Fibroblast of the conjunctiva (primary cell): ENCODE measurements around the gene C10orf120.

ENCODE experiments used
- DNase-seq: peaks from one replicate; pipeline ENCODE4 v3.0.0-alpha.2; 2010; ENCODE audit warnings: low read depth

Gene C10orf120

GRCh38 chr10:122699796-122700455 lies at the start of gene C10orf120:
Gene C10orf120, minus strand, starts transcription at chr10:122699846. Its CDS starts 56 bp downstream, at chr10:122699790.
- DNase-seq = no peak

- no peak for DNase-seq
These were observed 48.9 kb upstream of the C10orf120 start for GRCh38 chr10:122748496-122748895.

- DNase-seq = no peak
These were observed 46.8 kb upstream of the C10orf120 start for GRCh38 chr10:122746408-122746807.

- DNase-seq = no peak
These were observed 44.6 kb upstream of the C10orf120 start for GRCh38 chr10:122744257-122744656.

DNA sequence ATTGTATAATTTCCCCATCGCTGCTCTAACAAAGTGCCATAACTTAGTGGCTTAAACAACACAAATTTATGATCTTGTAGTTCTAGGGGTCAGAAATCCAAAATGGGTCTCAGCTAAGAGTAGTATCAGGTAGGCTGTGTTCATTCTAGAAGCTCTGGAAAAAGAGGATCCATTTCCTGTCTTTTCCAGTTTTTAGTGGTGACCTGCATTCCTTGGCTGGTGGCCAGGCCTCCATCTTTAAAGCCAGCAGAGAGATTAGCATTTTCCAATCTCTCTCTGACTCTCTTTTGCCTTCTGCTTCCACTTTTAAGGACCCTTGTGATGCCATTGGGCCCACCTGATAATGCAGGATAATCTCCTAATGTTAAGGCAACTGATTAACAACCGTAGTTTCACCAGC lies 41.0 kb upstream of the C10orf120 start:
- DNase-seq = no peak

- no peak for DNase-seq
These were observed 38.4 kb upstream of the C10orf120 start for GRCh38 chr10:122738031-122738430.

- no peak for DNase-seq
These were observed 34.5 kb upstream of the C10orf120 start for GRCh38 chr10:122733931-122734665.

DNA sequence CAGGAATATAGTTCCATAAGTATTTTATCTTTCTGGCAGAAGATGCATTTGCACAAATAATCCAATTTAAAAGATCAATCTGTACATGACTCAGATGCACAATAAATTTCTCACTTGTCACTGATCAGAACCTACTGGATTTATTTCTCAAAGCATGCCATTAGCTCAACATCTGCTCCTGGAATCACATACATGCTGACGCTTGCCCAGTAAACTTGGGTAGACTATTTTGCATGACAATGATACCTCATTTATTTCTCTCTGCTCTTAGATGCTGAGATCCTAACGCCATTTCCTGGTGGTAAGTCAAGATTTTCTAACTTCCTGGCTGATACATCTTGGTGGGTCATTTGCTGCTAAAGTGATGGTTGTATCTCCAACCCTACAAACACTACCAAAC lies 33.8 kb upstream of the C10orf120 start:
- no peak for DNase-seq

GRCh38 chr10:122730238-122730637 lies 30.6 kb upstream of the C10orf120 start:
- DNase-seq = no peak

DNA sequence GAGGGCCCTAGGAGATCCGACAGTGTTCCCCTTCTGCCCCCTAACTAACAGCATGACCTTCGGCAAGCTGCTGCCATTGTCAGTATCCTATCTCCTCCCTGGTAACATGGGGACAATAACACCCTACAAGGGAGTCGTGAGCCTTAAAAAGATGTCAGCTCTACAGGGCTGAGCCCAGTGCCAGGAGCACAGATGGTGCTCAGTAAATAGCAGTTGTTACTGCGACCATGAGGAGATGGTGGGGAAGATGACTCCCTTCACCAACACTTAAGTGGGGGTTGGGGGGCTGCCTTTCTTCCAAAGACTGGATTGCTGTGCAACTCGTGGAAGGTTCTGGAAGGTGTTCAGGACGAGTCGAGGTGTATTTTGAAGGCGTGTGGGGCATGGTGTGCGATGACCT lies 29.5 kb upstream of the C10orf120 start:
- DNase-seq = no peak

DNA sequence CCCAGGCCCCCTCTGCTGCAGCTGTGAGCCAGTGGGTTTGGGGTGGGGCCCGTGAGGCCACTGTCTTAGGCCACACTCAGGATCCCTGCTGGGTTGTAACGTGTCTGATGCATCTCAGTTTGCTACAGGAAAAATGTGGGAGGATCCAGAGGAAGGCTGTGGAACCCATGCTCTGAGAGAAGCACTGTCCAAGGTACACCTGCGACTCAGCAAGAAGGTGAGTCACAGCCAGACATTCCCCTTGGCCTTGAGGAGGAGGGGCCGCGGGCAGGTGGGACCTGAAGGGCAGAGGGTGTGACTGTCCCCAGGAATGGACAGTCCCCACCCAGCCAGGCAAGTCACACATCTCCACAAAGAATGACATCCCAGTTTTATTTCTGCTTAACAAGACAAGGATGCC lies 27.8 kb upstream of the C10orf120 start:
- DNase-seq = no peak

DNA sequence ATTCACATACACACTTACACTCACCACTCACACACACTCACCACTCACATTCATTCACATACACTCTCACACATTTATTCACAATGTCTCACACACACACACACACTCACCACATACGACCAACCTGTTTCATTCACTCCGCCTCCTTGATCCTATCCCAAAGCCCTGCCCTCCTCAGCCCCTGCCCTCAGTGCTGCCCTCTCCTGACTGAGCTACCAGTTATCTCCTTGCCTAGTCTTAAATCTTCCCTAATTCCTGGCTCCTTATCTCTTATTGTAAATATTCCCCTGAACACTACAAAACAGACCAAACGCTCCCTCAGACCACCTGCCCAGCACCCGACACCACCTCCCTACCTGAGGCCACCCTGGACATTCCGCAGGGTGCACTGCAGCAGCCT lies 26.1 kb upstream of the C10orf120 start:
- DNase-seq = no peak

DNA sequence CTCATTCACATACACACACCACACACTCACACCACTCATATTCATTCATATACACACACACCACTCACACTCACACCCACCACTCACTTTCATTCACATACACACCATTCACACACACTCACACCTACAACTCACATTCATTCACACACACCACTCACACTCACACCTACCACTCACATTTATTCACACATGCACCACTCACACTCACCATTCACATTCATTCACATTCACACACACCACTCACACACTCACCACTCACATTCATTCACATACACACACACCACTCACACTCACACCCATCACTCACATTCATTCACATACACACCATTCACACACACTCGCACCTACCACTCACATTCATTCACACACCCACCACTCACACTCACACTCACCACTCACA lies 25.4 kb upstream of the C10orf120 start:
- no peak for DNase-seq

- DNase-seq = no peak
These were observed 21.5 kb upstream of the C10orf120 start for GRCh38 chr10:122721111-122721510.

DNA sequence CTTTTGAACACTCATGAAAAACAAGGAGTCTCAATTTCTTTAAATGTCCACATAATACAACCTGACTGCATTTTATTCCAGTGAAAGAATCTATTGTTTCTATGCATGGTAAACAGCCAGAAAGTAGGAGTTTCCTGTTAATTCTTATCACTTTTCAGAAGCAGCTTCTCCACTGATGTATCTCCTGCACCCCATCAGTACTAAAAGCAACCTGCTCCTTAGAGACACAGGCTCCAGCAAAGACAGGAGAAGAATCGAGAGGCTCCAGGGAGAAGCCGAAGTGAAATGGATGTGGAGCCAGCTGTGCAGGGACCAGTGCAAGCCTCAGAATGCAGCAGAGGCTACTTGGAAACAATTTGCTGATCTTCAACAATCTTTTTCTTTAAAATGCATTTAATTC lies 16.4 kb upstream of the C10orf120 start:
- DNase-seq = no peak

GRCh38 chr10:122715576-122715975 lies 15.9 kb upstream of the C10orf120 start:
- DNase-seq = no peak

DNA sequence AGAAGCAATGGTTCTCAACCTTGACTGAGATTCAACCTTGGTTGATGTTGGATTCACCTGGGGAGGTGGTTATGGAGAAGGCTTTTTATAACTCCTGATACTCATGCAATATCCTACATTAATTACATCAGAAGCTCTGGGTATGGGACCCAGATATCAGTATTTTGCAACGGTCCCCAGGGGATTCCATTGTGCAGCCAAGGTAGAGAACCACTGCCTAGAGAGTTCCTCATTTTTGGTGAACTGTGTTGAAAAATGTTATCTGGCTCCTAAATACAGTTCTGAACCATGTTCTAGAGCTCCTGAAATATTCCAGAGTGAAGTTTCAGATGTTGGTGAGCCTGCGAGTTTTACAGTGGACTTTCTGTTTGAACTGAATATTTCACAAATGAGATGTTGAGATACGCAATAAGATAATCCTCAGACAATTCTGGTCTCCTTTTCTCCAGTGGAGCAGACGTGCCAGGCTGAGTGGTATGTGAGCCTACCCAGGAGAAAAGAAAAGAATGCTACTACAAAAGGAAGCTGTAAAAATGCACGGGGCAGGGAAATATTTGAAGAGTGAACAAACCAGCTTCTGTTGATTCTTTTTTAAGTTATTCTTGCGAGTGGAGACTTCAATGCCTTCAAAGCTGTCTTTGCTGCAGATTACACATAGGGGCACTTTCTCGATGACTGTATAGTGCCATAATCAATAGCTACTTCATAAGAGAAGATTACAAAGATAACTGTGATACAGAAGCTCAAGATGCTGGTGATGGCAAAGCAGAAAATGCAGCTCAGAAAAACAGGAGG lies 13.6 kb upstream of the C10orf120 start:
- DNase-seq = no peak

GRCh38 chr10:122710576-122710975 lies 10.9 kb upstream of the C10orf120 start:
- no peak for DNase-seq

GRCh38 chr10:122709971-122710370 lies 10.3 kb upstream of the C10orf120 start:
- DNase-seq = no peak

DNA sequence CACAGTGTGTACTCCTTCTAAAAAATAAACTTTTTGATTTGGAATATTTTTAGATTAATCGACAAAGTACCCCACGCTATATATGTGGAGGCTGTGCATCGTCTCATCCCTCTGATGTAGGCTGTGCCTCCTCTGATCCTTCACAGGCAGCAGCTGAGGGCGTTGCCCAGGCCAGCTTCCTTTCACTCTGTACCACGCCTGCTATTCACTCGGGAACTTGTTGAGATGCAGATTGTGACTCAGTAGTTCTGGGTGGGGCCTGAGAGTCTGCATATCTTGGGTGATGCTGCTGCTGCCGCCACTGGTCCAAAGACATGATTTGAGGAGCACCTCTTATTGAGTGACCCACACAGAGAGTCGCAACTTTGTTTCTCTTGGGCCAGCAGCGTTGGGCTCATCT lies 7.9 kb upstream of the C10orf120 start:
- no peak for DNase-seq

DNA sequence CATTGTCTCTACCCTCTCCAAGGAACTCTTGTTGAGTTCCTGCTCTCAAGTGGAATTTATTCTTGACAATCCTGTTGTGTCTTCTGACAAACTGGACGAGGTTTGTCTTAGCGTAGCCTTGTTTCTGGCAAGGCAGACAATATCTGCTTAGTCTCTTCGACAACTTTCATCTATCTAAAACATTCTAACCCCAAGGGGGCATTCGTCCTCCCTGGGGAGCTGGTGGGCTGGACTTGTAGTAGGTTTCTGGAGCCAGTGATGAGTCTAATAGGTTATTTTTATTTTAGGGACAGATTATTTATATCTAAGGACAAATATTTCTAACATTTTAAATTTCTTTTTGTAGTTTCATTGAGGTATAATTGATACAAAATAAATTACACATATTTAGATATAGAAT lies 7.3 kb upstream of the C10orf120 start:
- no peak for DNase-seq

DNA sequence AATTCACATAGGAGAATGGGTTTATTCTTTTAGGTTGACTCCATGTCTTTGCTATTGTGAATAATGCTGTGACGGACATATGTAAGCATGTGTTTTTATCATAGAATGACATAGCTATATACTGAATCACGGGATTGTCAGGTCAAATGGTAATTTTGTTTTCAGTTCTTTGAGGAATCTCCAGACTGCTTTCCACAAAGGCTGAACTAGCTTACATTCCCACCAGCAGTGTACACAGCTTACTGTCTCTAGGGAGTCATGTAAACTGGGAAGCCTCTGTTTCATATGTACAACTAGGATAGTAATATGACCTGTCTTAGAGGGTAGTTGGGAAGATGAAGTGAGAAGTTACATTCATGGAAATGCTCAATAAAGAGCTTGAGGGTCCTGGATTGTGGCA lies 6.8 kb upstream of the C10orf120 start:
- no peak for DNase-seq
